NCI-H748 (cell line): ENCODE results near the gene GABRB3.

Experiments
- DNase-seq: peaks from one replicate; lab custom pipeline; 2025; ENCODE audit not compliant: unreplicated experiment; lab: John Stamatoyannopoulos, UW

Gene GABRB3

GRCh38 chr15:26772154-26773066 lies at the start of gene GABRB3:
Gene GABRB3 (minus strand): TSS chr15:26773066.
- peak; percentile 58 for DNase-seq

- DNase-seq: no peak
Observed at GRCh38 chr15:26807517-26808427, 34.9 kb upstream of the GABRB3 start.

GRCh38 chr15:26806574-26806973 lies 33.7 kb upstream of the GABRB3 start:
- no peak for DNase-seq

GRCh38 chr15:26806151-26806550 lies 33.3 kb upstream of the GABRB3 start:
- DNase-seq: no peak

- DNase-seq: peak; percentile 39
Observed at GRCh38 chr15:26805470-26805869, 32.6 kb upstream of the GABRB3 start.

GRCh38 chr15:26804063-26804804 lies 31.4 kb upstream of the GABRB3 start:
- DNase-seq: peak; percentile 11

- DNase-seq: no peak
Observed at GRCh38 chr15:26790118-26790517, 17.3 kb upstream of the GABRB3 start.

- no peak for DNase-seq
Observed at GRCh38 chr15:26781816-26782215, 8.9 kb upstream of the GABRB3 start.

- peak; percentile 26 for DNase-seq
Observed at GRCh38 chr15:26773917-26774316, 1.1 kb upstream of the GABRB3 start.

- peak; percentile 80 for DNase-seq
Observed at GRCh38 chr15:26773067-26773877, 406 bp upstream of the GABRB3 start.

- DNase-seq: peak; percentile 59
Observed at GRCh38 chr15:26771578-26772153, 1.2 kb downstream of the GABRB3 start.

- DNase-seq: peak; percentile 35
Observed at GRCh38 chr15:26771168-26771567, 1.7 kb downstream of the GABRB3 start.

GRCh38 chr15:26767169-26767670 lies 5.6 kb downstream of the GABRB3 start:
- DNase-seq: no peak

GRCh38 chr15:26766262-26766661 lies 6.6 kb downstream of the GABRB3 start:
- no peak for DNase-seq

- no peak for DNase-seq
Observed at GRCh38 chr15:26759986-26760385, 12.9 kb downstream of the GABRB3 start.

GRCh38 chr15:26758079-26758478 lies 14.8 kb downstream of the GABRB3 start:
- peak; percentile 5 for DNase-seq

- no peak for DNase-seq
Observed at GRCh38 chr15:26757141-26757540, 15.7 kb downstream of the GABRB3 start.

GRCh38 chr15:26744894-26745293 lies 28.0 kb downstream of the GABRB3 start:
- DNase-seq: no peak

- peak; percentile 77 for DNase-seq
Observed at GRCh38 chr15:26739791-26740190, 33.1 kb downstream of the GABRB3 start.

GRCh38 chr15:26738996-26739395 lies 33.9 kb downstream of the GABRB3 start:
- peak; percentile 81 for DNase-seq
